GM18526 (cell line): ENCODE results near the gene TMEM109.

Experiments used
- POLR2A ChIP-seq: IDR thresholded peaks from 3 replicates; pipeline ENCODE4 v1.6.1; 2011; ENCODE audit not compliant: insufficient read length; ENCODE audit errors: extremely low read depth

Gene TMEM109

GRCh38 chr11:60873533-60873932 lies 40.4 kb upstream of the TMEM109 start:
- TF ChIP-seq POLR2A, result no peak

GRCh38 chr11:60874421-60875365 lies 39.3 kb upstream of the TMEM109 start:
- no peak for TF ChIP-seq POLR2A

GRCh38 chr11:60875366-60876167 lies 38.4 kb upstream of the TMEM109 start:
- TF ChIP-seq POLR2A, result no peak

GRCh38 chr11:60876168-60876485 lies 37.8 kb upstream of the TMEM109 start:
- no peak for TF ChIP-seq POLR2A

GRCh38 chr11:60878245-60879101 lies 35.5 kb upstream of the TMEM109 start:
- no peak for TF ChIP-seq POLR2A

GRCh38 chr11:60879104-60879503 lies 34.9 kb upstream of the TMEM109 start:
- TF ChIP-seq POLR2A, result no peak

- no peak for TF ChIP-seq POLR2A
Measured at GRCh38 chr11:60879971-60880588, 33.9 kb upstream of the TMEM109 start.

- TF ChIP-seq POLR2A, result no peak
Measured at GRCh38 chr11:60880643-60881282, 33.2 kb upstream of the TMEM109 start.

GRCh38 chr11:60887556-60887955 lies 26.4 kb upstream of the TMEM109 start:
- no peak for TF ChIP-seq POLR2A

GRCh38 chr11:60889869-60890311 lies 24.1 kb upstream of the TMEM109 start:
- no peak for TF ChIP-seq POLR2A

- TF ChIP-seq POLR2A, result no peak
Measured at GRCh38 chr11:60890696-60891095, 23.3 kb upstream of the TMEM109 start.

GRCh38 chr11:60891103-60891741 lies 22.7 kb upstream of the TMEM109 start:
- no peak for TF ChIP-seq POLR2A

- TF ChIP-seq POLR2A, result no peak
Measured at GRCh38 chr11:60895687-60896086, 18.3 kb upstream of the TMEM109 start.

GRCh38 chr11:60897496-60897895 lies 16.5 kb upstream of the TMEM109 start:
- no peak for TF ChIP-seq POLR2A
